ENCODE results near the gene UBASH3A. TPM values are rescaled to one million over a fixed set of nuclear protein-coding genes. Genes with fewer than 3 reads are reported as not detected.

The UBASH3A gene
- total RNA-seq, 1 donor from 2014 or later = under 0.01 TPM

DNA sequence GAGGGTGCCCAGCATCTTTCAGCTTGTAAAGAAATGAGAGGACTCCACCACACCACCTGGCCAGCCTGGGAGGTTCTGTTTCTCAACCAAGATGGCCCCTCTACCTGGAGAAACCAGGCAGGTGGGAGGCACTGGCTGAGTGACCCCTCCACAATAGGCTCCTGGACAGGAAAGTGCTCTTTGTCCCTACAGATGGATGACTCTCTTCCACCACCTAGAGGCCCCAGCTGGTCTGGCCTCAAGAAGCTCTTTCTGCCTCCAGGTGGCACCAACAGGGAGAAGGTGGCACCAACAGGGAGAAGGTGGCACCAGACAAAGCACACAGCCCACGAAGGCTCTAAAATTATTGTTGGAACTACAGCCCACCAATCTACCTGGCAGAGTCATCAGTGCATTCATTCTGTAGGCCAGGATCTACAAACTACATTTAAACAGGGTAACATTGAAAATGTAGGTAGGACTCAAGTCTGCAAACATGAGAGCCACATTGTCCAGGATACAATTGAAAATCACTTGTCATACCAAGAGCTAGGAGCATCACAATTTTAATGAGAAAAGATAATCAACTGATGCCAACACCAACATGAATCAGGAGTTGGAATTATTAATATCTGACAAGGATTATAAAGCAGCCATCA, 22.2 kb upstream of the UBASH3A start:
- Histone ChIP-seq H3K27ac (ENCODE audit: low read depth, low read length) (no peak overlapping the region), H3K4me1 (ENCODE audit: control insufficient read depth in 3 of 3, insufficient read depth in 3 of 3, low read length in 3 of 3) (no peaks in the 10 kb centered on the region), H3K4me3 (ENCODE audit: low read length in 3 of 3) (no peak overlapping the region), H3K9me3 (ENCODE audit: control insufficient read depth in 3 of 3, low read length in 3 of 3) (peaks cover 0 to 7% (median 5%) of the 10 kb centered on the region in 3 donors), H3K9ac (ENCODE audit: low read depth in 1 of 3, low read length in 3 of 3) (no peak overlapping the region), H3K27me3 (ENCODE audit: control insufficient read depth in 3 of 3, insufficient read depth in 3 of 3, low read length in 3 of 3) (peaks cover 4 to 38% (median 30%) of the 10 kb centered on the region in 3 donors), H3K36me3 (ENCODE audit: control insufficient read depth in 3 of 3, insufficient read depth in 3 of 3, low read length in 3 of 3) (no peaks in the 10 kb centered on the region)

DNA sequence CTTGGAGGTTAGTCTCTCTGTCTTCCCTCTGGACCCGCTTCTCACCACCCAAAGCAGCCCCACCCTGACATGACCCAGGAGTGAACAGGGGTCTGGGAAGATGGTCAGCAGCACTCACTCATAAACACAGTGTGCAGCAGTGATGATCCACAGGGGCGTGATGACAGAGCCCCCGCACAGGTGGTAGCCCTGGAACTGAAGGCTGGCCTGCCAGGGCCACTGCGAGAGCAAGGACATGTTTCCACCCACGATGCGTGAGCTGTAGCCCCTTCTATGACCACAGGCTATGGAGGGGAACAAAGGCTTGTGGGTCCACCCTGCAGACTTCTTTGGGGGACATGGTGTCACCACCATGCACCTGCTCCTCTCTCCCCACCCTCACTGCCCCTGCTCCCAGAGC, 20.8 kb upstream of the UBASH3A start:
- peaks cover 0 to 33% (median 23%) of the 10 kb centered on the region in 3 donors for H3K27me3 ChIP-seq (ENCODE audit: control insufficient read depth in 3 of 3, insufficient read depth in 3 of 3, low read length in 3 of 3)
- no peaks in the 10 kb centered on the region for H3K4me1 ChIP-seq (ENCODE audit: control insufficient read depth in 3 of 3, insufficient read depth in 3 of 3, low read length in 3 of 3)
- H3K27ac ChIP-seq (ENCODE audit: low read depth, low read length) = no peak overlapping the region
- H3K4me3 ChIP-seq (ENCODE audit: low read length in 3 of 3) = no peak overlapping the region
- no peaks in the 10 kb centered on the region for H3K36me3 ChIP-seq (ENCODE audit: control insufficient read depth in 3 of 3, insufficient read depth in 3 of 3, low read length in 3 of 3)
- peaks cover 0 to 7% (median 5%) of the 10 kb centered on the region in 3 donors for H3K9me3 ChIP-seq (ENCODE audit: control insufficient read depth in 3 of 3, low read length in 3 of 3)
- H3K9ac ChIP-seq (ENCODE audit: low read depth in 1 of 3, low read length in 3 of 3) = no peak overlapping the region

DNA sequence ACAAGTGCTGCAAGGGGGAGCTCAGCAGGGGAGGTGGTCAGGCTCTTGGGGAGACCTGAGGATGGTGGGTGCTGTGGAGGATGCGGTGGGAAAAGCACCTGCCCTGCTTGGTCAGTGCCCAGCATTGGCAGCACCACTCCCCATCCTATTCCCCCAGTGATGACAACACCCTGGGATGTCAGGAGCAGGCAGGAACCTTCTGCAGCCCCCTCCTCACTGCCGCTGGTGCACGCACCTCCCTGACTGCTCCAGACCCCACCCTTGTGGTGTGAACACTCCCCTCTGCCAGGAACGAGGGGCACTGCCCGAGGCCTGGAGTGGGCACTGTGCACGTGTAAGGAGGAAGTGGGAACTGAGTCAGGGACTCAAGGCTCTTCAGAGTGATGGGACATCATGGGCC, 20.4 kb upstream of the UBASH3A start:
- Histone ChIP-seq H3K9ac (ENCODE audit: low read depth in 1 of 3, low read length in 3 of 3) (no peak overlapping the region), H3K27ac (ENCODE audit: low read depth, low read length) (no peak overlapping the region), H3K36me3 (ENCODE audit: control insufficient read depth in 3 of 3, insufficient read depth in 3 of 3, low read length in 3 of 3) (no peaks in the 10 kb centered on the region), H3K9me3 (ENCODE audit: control insufficient read depth in 3 of 3, low read length in 3 of 3) (peaks cover 0 to 7% (median 5%) of the 10 kb centered on the region in 3 donors), H3K4me1 (ENCODE audit: control insufficient read depth in 3 of 3, insufficient read depth in 3 of 3, low read length in 3 of 3) (no peaks in the 10 kb centered on the region), H3K4me3 (ENCODE audit: low read length in 3 of 3) (no peak overlapping the region), H3K27me3 (ENCODE audit: control insufficient read depth in 3 of 3, insufficient read depth in 3 of 3, low read length in 3 of 3) (peaks cover 3 to 32% (median 27%) of the 10 kb centered on the region in 3 donors)

DNA sequence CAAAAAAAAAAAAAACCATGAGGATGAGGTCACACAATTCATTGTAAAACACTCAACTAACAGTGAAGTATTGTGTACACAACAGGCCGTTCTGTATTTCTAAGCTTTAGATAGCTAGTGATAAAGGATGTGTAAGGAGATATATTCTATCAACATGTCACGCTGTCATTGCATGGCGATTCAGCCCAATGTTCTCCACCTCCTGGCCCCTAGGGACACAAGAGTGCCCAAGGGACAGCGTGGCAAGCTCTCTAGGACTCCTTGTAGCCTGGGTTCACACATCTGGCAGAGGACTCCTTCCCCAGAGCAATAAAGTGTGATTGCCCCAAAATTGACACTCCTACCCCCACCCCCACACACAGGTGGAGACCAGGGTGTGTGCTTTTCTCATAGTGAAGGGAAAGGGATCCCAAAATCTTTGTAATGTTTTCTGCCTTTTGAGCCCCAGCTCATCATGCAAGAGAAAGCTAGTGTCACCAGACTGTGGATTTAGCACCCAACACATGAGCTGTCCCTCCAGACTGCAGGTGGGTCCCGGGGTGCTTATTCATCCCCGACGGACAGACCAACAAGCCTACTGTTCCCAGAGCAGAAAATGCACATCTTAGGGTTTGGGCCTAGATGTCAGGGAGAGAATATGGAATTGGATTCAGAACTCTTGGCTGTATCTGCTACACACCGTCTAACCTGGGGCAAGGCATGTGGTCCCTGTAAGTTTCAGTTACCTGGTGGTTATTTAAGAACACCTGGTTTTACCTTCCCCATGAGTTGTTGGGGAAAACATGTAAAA, 19.4 kb upstream of the UBASH3A start:
- H3K9ac ChIP-seq (ENCODE audit: low read depth in 1 of 3, low read length in 3 of 3) = no peak overlapping the region
- H3K4me1 ChIP-seq (ENCODE audit: control insufficient read depth in 3 of 3, insufficient read depth in 3 of 3, low read length in 3 of 3) = no peaks in the 10 kb centered on the region
- H3K9me3 ChIP-seq (ENCODE audit: control insufficient read depth in 3 of 3, low read length in 3 of 3) = peaks cover 0 to 7% (median 5%) of the 10 kb centered on the region in 3 donors
- H3K4me3 ChIP-seq (ENCODE audit: low read length in 3 of 3) = no peak overlapping the region
- no peaks in the 10 kb centered on the region for H3K36me3 ChIP-seq (ENCODE audit: control insufficient read depth in 3 of 3, insufficient read depth in 3 of 3, low read length in 3 of 3)
- peaks cover 9 to 40% (median 33%) of the 10 kb centered on the region in 3 donors for H3K27me3 ChIP-seq (ENCODE audit: control insufficient read depth in 3 of 3, insufficient read depth in 3 of 3, low read length in 3 of 3)
- H3K27ac ChIP-seq (ENCODE audit: low read depth, low read length) = no peak overlapping the region

- Histone ChIP-seq H3K36me3 (ENCODE audit: control insufficient read depth in 3 of 3, insufficient read depth in 3 of 3, low read length in 3 of 3) (no peaks in the 10 kb centered on the region), H3K27ac (ENCODE audit: low read depth, low read length) (no peak overlapping the region), H3K27me3 (ENCODE audit: control insufficient read depth in 3 of 3, insufficient read depth in 3 of 3, low read length in 3 of 3) (peaks cover 9 to 43% (median 33%) of the 10 kb centered on the region in 3 donors), H3K4me1 (ENCODE audit: control insufficient read depth in 3 of 3, insufficient read depth in 3 of 3, low read length in 3 of 3) (no peaks in the 10 kb centered on the region), H3K4me3 (ENCODE audit: low read length in 3 of 3) (no peak overlapping the region), H3K9me3 (ENCODE audit: control insufficient read depth in 3 of 3, low read length in 3 of 3) (peaks cover 0 to 7% (median 5%) of the 10 kb centered on the region in 3 donors), H3K9ac (ENCODE audit: low read depth in 1 of 3, low read length in 3 of 3) (no peak overlapping the region)
Measured at GRCh38 chr21:42384989-42385388, 18.7 kb upstream of the UBASH3A start.

DNA sequence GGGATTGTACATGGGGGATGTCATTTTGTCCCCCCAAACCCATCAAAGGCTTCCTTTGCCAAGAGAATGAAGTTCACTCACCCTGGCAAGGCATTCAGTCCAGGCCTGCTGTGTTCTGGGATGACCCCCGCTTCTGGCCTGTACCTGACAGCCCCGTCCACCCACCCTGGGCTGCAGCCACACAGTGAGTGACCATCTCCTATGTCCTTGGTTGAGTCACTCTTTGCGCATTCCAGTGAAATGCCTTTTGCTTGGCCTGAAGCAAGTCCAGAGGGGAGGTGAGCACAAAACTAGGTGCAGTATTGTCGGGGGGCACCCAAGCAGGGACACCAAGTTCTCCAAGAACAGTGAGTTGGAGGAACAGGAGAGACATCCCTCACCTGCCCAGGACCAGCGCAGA, 18.1 kb upstream of the UBASH3A start:
- Histone ChIP-seq H3K9me3 (ENCODE audit: control insufficient read depth in 3 of 3, low read length in 3 of 3) (peaks cover 0 to 7% (median 5%) of the 10 kb centered on the region in 3 donors), H3K27ac (ENCODE audit: low read depth, low read length) (no peak overlapping the region), H3K36me3 (ENCODE audit: control insufficient read depth in 3 of 3, insufficient read depth in 3 of 3, low read length in 3 of 3) (no peaks in the 10 kb centered on the region), H3K9ac (ENCODE audit: low read depth in 1 of 3, low read length in 3 of 3) (no peak overlapping the region), H3K27me3 (ENCODE audit: control insufficient read depth in 3 of 3, insufficient read depth in 3 of 3, low read length in 3 of 3) (peaks cover 9 to 45% (median 33%) of the 10 kb centered on the region in 3 donors), H3K4me3 (ENCODE audit: low read length in 3 of 3) (no peak overlapping the region), H3K4me1 (ENCODE audit: control insufficient read depth in 3 of 3, insufficient read depth in 3 of 3, low read length in 3 of 3) (no peaks in the 10 kb centered on the region)

DNA sequence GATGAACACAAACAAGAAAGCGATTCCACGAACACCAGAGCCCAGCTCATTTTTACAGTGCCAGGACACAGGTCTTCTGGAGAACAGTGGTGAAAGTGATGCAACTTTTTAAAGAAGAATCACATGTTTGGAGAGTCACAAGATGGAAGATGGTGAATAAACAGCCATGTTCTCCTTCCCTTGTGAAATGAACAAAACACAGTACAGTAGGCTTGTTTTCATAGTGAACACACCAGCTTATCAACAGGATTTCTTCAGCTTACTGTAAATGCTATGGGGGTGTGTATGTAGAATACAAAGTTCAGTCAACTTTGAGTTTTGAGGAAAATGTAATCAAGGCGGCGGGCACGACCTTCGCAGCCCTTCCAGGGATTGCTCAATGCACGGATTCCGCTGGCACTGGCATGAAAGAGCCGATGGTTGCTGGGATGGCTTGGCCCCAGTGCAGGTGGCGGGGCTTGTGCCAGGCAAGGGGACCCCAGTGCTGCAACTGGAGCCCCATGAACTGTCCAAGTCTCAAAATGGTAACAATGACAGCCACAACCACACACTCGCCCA, 17.6 kb upstream of the UBASH3A start:
- Histone ChIP-seq H3K4me1 (ENCODE audit: control insufficient read depth in 3 of 3, insufficient read depth in 3 of 3, low read length in 3 of 3) (no peaks in the 10 kb centered on the region), H3K9me3 (ENCODE audit: control insufficient read depth in 3 of 3, low read length in 3 of 3) (peaks cover 0 to 7% (median 5%) of the 10 kb centered on the region in 3 donors), H3K27me3 (ENCODE audit: control insufficient read depth in 3 of 3, insufficient read depth in 3 of 3, low read length in 3 of 3) (peaks cover 9 to 49% (median 33%) of the 10 kb centered on the region in 3 donors), H3K9ac (ENCODE audit: low read depth in 1 of 3, low read length in 3 of 3) (no peak overlapping the region), H3K36me3 (ENCODE audit: control insufficient read depth in 3 of 3, insufficient read depth in 3 of 3, low read length in 3 of 3) (no peaks in the 10 kb centered on the region), H3K27ac (ENCODE audit: low read depth, low read length) (no peak overlapping the region), H3K4me3 (ENCODE audit: low read length in 3 of 3) (no peak overlapping the region)

GRCh38 chr21:42387164-42387563, 16.5 kb upstream of the UBASH3A start:
- H3K36me3 ChIP-seq (ENCODE audit: control insufficient read depth in 3 of 3, insufficient read depth in 3 of 3, low read length in 3 of 3) = no peaks in the 10 kb centered on the region
- peaks cover 9 to 49% (median 39%) of the 10 kb centered on the region in 3 donors for H3K27me3 ChIP-seq (ENCODE audit: control insufficient read depth in 3 of 3, insufficient read depth in 3 of 3, low read length in 3 of 3)
- H3K4me3 ChIP-seq (ENCODE audit: low read length in 3 of 3) = no peak overlapping the region
- H3K27ac ChIP-seq (ENCODE audit: low read depth, low read length) = no peak overlapping the region
- H3K4me1 ChIP-seq (ENCODE audit: control insufficient read depth in 3 of 3, insufficient read depth in 3 of 3, low read length in 3 of 3) = no peaks in the 10 kb centered on the region
- H3K9me3 ChIP-seq (ENCODE audit: control insufficient read depth in 3 of 3, low read length in 3 of 3) = peaks cover 0 to 2% (median 2%) of the 10 kb centered on the region in 3 donors
- no peak overlapping the region for H3K9ac ChIP-seq (ENCODE audit: low read depth in 1 of 3, low read length in 3 of 3)

- Histone ChIP-seq H3K4me3 (ENCODE audit: low read length in 3 of 3) (no peak overlapping the region), H3K4me1 (ENCODE audit: control insufficient read depth in 3 of 3, insufficient read depth in 3 of 3, low read length in 3 of 3) (no peaks in the 10 kb centered on the region), H3K27me3 (ENCODE audit: control insufficient read depth in 3 of 3, insufficient read depth in 3 of 3, low read length in 3 of 3) (peaks cover 11 to 43% (median 34%) of the 10 kb centered on the region in 3 donors), H3K27ac (ENCODE audit: low read depth, low read length) (no peak overlapping the region), H3K9me3 (ENCODE audit: control insufficient read depth in 3 of 3, low read length in 3 of 3) (no peaks in the 10 kb centered on the region), H3K36me3 (ENCODE audit: control insufficient read depth in 3 of 3, insufficient read depth in 3 of 3, low read length in 3 of 3) (no peaks in the 10 kb centered on the region), H3K9ac (ENCODE audit: low read depth in 1 of 3, low read length in 3 of 3) (no peak overlapping the region)
Measured at GRCh38 chr21:42387843-42388340, 15.8 kb upstream of the UBASH3A start.
